ENCODE measurements around the gene TBX10.
"Not testable (repeated sequence)": the region's sequence is repeated elsewhere in the genome, so short reads cannot be mapped to it uniquely, and the experiment has no call there.

Gene TBX10

DNA sequence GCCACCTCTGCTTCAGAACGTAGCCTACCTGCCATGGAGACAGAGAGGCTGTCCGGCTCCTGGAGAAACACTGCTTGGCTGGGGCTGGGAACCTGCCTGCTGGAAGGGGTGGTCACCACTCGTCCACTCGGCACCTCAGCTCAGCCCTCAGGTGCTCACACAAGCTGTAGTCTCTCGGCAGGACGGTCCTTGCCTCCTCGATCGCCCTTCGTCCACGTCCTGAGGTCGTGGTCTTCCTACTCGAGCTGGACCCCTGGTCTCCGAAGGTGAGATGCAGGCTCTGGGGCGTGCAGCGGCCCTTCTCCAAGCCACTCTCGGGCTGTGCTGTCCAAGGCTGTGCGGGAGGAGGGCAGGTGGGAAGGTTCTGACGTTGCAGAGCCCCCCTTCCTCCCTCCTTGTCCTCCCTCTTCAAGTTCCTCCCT lies at the start of gene TBX10:
TBX10 (minus strand) TSS at position 326 of the 422 bp plus-strand sequence; CDS start at position 35, 291 bp downstream.
- H3K4me3 ChIP-seq (ENCODE audit: low read depth, low read length) = no peak within 1 kb of the TSS
- DNase-seq (ENCODE audit: low read depth) = no peak

DNA sequence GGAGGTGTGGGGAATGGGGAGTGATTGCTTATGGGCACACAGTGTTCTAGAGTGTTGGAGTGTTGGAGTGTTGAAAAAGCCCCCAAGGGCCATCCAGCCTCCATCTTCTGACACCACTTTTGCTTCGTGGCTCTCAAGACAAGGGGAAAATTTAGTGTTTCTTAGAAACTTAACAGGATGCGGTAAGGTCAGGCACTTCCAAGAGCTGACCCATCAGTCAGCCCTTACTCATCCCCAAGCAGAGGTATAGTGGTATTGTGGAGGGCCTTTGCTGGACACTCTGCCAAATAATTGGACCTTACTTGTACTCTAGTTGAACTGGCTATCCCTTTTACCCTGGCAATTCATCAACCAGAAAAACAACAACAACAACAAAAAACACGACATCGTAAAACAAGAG lies 49.6 kb upstream of the TBX10 start:
- DNase-seq (ENCODE audit: low read depth) = no peak
- H3K4me3 ChIP-seq (ENCODE audit: low read depth, low read length) = no peak overlapping the region

DNA sequence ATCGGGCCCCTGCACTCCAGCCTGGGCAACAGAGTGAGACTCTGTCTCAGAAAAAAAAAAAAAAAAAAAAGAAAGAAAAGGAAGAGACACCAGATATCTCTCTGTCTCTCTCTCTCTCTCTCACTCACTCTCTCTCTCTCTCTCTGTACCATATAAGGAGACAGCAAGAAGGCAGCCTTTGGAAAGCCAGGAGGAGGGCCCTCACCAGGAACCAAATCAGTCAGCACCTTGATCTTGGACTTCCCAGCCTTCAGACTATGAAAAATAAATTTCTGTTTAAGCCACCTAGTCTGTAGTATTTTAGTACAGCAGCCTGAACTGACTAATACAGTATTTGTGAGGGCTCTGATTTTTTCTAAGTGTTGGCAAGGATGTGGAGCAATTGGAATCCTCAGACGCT lies 48.4 kb upstream of the TBX10 start:
- no peak for DNase-seq (ENCODE audit: low read depth)

DNA sequence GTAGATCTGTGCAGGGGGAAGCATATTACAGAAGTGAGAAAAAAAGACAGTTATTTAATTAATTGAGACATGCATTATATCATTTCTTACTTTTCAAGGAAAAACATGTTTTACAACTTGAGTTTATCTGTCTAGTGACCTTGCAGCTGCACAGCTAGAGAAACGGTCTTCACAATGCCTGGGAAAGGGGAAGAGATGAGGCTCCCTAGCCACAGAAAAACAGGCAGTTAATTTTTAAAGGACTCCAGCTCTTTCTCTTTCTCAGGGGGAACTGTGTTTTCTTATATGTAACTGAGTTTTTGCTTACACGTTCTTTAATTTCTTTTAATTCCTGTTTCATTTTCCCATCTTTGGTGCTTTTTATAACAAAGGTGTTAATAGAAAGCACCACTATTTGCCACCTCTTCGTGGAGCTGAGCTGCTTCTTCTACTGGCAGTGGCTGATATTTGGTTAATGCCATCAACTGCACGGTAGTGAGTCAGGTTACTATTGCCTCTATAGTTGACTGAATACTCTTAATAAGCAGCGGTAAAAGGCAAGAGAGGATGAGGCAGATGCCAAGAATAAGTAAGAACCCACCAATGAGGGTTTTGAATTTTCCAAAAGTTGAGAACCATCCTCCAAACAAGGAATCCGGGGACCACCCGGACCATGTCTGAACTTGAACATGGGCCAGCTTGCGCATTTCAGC lies 46.2 kb upstream of the TBX10 start:
- not testable (repeated sequence) for H3K4me3 ChIP-seq (ENCODE audit: low read depth, low read length); DNase-seq (ENCODE audit: low read depth)

More for the DNA sequence above, 48.4 kb upstream of the TBX10 start:
- H3K4me3 ChIP-seq (ENCODE audit: low read depth, low read length) = no peak overlapping the region

DNA sequence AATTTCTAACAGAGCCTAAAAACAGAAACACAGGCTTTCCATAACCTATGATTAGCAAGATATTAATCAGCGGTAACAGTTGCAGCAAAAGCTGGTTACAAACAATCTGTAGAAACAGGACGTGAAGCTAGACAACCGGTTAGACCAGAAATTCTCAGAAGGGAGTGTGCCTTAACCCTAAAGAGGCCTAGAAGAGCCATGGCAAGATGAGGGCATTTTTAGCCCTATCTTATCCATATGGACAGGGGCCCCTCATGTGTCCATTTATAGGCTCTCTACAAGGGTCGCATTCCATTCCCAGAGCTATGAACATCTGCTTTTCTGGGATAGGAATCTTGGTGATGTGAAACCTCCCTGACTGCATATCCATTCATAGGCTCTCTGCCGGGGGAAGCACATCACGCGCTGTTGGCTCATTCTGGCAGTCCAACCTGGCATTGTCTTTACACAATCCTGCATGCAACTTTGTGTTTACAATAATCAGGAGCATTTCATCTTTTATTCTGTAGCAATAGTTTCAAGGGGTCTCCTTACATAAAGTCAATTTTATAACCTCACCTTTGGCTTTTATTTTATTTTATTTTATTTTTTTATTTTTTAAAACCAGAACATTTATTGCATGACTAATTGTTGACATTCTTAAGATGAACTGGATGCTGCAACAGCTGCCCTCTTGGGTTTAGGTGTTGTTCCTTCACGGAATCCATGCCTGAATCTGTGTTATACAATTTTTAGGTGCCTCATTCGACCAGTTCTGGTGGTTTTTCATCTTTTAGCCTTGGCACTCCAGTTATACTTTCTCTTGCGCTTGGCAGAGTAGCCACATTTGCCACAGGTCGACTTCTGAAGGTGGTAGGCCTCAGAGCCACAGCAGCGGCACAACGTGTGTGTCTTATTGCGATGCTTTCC lies 42.8 kb upstream of the TBX10 start:
- H3K4me3 ChIP-seq (ENCODE audit: low read depth, low read length); DNase-seq (ENCODE audit: low read depth): not testable (repeated sequence)

DNA sequence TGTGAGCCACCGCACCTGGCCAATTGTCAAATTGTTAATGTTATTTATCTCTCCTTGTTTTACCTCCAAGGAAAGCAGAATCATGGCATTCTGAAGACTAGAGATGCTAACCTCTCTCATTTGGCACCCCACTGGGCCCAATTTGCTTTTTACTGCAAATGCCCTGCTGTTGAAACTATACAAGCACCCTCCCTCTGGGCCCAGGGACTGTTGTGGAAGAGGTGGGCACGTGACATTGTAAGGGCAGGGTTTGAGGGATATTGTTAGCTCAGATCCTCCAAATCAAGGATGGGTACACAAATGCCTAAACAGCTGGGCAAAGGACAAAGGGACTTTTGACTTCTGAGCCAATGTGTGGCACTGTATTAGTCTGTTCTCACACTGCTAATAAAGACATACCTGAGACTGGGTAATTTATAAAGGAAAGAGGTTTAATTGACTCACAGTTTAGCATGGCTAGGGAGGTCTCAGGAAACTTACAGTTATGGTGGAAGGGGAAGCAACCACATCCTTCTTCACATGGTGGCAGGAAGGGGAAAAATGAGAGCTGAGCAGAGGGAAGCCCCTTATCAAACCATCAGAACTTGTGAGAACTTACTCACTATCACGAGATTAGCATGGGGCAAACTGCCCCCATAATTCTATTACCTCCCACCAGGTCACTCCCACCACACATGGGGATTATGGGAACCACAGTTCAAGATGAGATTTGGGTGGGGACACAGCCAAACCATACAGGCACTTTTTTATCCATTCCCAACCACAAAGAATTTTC lies 41.3 kb upstream of the TBX10 start:
- no peak for DNase-seq (ENCODE audit: low read depth)
- no peak overlapping the region for H3K4me3 ChIP-seq (ENCODE audit: low read depth, low read length)

DNA sequence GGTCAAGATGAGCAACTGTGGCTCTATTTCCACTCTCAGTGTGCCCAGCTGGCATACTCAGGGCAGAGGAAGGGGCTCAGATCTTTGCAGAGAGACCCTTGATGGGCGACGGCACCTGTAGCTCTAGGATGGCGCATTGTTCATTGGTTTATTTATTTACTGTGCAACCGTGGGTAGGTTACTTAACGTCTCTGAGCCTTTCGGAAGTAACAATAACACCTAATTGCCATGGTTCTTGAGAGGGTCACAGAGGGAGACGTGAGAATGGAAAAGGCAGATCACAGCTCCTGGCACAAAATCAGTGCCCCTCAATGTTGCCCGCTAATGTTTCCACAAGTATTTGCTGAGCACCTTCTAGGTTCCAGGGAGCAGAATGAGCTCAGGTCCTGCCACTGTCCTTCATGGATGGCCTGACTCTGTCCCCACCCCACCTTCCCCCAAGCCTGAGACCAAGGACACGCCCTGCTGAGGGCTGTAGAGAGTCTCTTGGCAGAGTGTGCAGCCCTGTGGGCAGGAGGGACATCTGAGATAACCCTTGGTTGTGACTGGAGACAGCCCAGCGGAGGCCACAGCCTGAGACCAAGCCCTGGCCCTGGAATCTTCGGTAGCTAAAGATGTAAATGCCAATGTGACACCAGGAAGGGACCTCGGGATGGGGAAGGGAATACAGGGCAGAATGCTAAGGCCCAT lies 35.6 kb upstream of the TBX10 start:
- no peak overlapping the region for H3K4me3 ChIP-seq (ENCODE audit: low read depth, low read length)
- DNase-seq (ENCODE audit: low read depth) = no peak

DNA sequence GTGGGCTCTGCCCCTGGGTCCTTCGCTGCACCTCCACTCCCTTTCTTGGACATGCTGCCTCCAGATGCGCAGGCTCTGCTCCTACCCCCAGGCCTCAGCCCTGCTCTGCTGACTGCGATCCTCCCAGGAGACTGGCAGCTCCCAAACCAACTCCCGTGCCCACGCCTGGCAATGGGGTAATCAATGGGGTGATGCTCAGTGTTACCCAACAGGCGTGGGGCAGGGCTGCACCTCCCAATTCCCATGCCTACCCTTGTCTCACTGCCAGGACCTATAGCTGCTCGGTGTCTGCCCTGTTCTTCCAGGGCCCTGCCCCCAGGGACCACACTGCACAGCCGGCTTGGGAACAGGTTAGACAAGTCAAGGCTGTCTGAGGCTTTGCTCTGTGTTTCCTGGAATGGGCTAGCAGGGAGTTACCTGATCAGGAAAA lies 34.9 kb upstream of the TBX10 start, which contains the start of gene ALDH3B2:
ALDH3B2 (minus strand) TSS at position 182 of the 430 bp plus-strand sequence. CDS start 7,688 bp downstream, outside the sequence.
- DNase-seq (ENCODE audit: low read depth) = no peak
- H3K4me3 ChIP-seq (ENCODE audit: low read depth, low read length) = no peak within 1 kb of the TSS

DNA sequence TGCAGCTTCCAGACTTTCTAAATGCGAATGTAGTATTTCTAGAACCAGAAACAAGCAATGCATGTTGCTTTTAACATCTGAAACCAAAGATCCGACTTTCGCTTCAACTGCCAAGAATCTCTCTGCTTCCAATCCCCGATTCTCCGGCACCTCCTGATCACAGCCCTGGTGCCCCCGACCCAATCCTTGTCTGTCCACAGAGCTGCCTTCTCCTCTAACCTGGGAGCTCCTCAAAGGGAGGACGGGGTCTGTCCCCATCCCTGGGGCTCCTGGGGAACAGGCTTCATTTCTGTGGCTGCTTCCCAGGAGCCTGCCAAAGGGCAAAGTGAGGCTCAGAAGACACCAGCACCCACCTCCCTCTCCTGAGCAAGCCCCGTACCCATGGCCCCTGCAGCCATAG lies 34.3 kb upstream of the TBX10 start:
- H3K4me3 ChIP-seq (ENCODE audit: low read depth, low read length) = no peak overlapping the region
- DNase-seq (ENCODE audit: low read depth) = no peak

DNA sequence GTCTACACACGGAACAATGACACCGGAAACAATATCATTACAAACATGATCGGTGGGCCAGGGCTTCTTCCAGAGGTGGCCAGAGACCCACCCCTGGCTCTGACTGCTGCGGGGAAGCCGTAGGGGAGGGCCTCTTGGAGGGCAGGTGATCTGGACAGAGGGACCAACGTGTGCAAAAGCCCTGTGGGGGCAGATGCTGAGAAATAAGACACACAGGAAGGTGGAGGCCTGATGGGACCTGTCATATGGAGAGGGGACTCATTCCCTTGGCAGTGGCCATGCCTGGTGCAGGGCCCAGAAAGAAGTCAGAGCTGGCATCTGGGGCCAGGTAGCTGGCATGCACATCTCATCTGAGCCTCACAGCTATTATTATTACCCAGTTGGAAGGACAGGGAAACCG lies 33.8 kb upstream of the TBX10 start:
- H3K4me3 ChIP-seq (ENCODE audit: low read depth, low read length) = no peak overlapping the region
- no peak for DNase-seq (ENCODE audit: low read depth)

DNA sequence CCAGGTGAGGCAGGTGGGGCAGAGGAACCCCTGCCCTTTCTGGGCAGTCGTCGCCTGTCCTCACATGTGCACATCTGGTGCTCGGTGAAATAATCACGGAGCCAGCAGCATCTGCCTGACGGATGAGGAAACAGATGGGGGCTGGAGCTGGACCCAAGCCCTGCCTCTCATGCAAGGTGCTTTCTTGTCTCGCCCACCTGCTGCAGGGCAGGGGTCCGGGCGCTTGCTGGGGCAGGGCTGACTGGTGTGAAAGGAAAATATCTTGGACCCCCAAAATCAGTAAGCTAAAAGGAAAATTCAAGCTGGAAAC lies 31.6 kb upstream of the TBX10 start:
- no peak for DNase-seq (ENCODE audit: low read depth)
- no peak overlapping the region for H3K4me3 ChIP-seq (ENCODE audit: low read depth, low read length)

DNA sequence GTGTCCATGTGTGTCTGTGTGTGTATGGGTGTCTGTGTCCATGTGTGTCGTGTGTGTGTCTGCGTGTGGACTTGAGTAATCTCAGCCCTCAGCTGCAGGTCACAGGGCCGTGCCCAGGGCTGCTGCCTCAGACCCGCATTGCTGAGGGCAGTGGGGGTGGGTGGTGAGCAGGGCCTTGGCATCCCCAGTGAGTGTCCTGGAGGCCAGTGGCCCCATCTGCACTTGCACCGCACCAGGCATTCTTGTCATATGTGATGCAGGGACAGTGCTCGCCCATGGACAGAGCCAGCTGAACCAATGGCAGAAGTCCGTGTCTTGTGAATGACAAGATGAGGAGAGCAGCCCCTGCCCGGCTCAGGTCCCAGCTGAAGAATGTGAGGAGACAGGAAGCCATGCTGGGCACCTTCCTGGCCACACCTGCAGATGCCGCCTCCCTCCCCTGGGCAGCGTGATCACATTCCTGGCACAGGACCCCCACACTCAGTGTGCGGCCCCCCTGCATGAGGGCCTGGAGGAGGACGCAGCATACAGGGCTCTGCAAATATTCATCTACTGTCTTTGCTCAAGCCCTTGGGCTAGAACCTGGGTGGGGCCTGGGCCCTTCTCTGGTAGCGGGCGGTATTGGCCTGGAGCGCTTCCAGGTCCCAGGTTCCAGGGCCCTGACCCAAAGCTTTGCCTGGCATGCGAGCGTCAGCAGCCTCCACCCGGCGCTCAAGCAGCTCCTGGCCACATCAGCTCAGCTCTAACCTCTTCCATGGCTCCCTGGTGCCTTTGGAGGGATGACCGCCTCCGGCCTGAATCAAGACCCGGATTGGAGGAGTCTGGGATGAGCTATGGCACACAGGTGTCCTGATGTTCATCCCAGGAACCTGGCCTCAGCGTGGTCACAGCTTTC lies 31.0 kb upstream of the TBX10 start:
- no peak overlapping the region for H3K4me3 ChIP-seq (ENCODE audit: low read depth, low read length)
- no peak for DNase-seq (ENCODE audit: low read depth)

DNA sequence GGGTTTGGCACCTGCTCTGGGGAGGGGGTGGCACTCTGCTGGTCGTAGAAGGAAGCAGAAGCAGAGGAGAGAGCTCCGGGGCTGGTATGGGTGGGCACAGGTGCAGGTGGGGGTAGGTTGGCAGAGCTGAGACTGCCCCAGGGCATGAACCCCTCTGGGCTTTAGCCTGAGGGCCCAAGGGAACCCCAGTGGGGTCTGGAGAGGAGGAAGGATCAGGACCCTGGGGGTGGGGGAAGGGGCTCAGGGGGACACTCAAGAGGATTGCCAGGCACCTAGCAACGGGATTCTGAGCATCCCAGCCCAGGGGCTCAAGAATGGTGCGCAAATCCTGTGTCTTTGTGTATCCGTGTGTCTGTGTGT lies 28.6 kb upstream of the TBX10 start:
- DNase-seq (ENCODE audit: low read depth) = no peak

DNA sequence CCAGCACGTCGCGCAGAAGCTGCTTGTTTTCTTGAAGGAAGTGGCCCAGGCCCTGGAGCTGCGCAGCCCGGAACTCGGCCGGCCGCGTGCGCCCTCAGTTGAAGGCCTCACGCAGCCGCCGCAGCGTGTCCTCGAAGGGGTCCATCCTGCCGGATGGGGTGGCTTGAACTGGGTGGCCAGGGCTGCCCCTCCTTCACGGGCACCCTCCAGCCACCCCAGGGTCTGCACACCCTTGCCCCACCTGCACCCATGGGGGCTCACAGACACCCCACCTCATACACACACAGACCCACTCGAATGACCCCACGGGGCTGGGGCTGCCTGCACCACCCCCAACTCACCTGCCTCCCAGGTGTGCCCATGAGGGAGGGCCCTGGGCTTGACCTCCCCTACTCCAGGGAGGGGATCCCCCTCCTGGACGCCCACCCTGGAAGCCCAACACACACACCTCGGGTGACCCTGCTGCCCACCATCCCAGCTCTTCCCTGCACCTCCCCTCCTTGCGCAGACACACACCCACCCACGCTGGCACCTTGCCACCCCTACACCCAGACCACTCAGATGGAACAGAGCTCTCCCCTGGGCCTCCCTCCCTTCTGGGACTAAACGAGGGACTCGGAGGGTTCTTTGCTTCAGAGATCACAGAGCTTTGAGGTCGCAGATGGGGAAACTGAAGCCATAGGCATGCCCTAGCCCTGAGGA lies 28.1 kb upstream of the TBX10 start:
- no peak for DNase-seq (ENCODE audit: low read depth)
- H3K4me3 ChIP-seq (ENCODE audit: low read depth, low read length) = no peak overlapping the region

More for the DNA sequence above, 28.6 kb upstream of the TBX10 start:
- H3K4me3 ChIP-seq (ENCODE audit: low read depth, low read length) = no peak overlapping the region

DNA sequence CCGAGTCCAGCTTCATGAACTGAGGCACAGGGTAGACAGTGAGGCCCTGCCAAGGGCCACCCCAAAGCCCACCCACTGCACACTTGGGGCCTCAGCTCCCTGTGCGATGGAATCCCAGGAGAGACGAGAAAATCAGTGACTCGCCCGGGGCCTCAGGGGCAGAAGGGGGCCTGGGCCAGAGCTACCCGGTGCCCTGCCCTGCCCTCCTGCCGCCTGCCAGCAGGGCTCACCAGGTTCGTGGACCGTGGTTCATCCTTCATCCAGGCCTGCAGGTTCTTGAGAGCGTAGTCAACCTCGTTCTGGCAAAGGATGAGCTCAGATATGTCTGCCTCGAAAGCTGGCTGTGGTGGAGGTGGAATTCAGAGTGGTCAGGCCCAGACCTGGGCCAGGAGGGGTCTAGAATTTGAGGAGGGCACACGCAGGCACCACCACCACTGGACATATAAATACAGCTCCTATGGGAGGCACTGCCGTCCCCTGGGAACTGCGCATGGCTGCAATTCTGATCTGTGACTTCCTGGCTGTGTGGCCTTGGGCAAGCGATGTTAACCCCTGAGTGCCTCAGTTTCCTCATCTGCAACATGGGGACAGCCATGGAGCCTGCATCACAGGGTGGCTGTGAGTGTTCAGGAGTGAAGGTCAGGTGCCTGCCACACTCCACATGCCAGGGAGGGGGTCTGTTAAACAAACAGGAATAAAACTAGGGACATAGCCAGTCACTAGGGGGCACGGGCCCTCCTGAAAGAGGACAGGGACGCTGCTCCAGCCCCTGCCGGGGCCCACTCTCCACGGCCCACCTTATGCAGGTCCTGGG lies 27.3 kb upstream of the TBX10 start:
- DNase-seq (ENCODE audit: low read depth) = no peak
- no peak overlapping the region for H3K4me3 ChIP-seq (ENCODE audit: low read depth, low read length)

DNA sequence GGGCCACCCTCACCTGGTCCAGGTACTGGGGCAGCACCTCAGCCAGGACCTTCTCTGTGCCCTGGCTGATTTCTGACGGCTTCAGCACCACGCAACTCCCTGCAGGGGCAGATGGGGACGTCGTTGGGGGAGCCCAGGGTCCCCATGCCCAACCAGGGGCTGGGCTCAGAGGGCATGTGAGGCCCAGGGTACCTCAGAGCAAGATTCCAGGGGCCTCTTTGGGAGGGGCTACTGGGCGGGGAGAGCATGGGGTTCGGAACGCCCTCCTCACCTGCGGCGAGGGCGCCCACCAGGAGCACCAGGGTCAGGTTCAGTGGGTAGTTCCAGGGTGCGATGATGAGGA lies 26.7 kb upstream of the TBX10 start:
- no peak for DNase-seq (ENCODE audit: low read depth)
- no peak overlapping the region for H3K4me3 ChIP-seq (ENCODE audit: low read depth, low read length)

DNA sequence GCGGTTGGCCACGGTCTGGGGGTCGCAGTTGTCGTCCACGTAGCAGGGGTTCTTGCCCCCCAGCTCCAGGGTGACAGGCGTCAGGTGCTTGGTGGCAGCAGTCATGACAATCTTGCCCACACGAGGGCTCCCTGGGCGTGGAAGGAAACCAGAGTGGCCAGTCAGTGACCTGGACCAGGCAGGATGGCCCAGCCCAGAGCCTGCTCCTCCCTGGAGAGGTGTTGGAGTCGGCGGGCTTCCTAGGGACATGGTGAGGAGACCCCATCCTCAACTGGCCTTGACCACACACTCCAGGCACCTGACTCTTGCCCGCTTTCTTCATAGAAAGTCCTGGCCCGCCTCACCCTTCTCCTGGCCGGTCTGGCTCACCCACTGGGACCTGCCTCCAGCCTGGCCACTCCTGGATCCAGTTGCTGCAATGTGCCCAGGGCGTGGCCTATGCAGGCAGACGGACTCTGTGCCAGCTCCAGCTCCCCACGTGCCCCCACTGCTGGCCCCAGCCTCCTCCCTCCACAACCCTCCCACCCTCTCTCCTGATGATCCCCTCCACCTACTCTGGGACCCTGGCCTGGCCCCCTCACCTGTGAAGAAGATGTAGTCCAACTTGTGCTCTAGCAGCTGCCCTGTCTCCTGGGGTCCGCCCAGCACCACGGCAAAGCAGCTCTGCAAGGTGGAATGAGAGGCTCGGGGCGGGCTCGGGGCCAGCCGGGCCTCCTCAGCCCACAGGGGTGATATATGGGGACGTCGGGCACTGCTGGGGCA lies 26.2 kb upstream of the TBX10 start:
- H3K4me3 ChIP-seq (ENCODE audit: low read depth, low read length) = no peak overlapping the region
- DNase-seq (ENCODE audit: low read depth) = no peak

All from skeletal muscle cell (primary cell).